Dermis microvascular lymphatic vessel endothelial cell (primary cell): Measurements from ENCODE around the gene HCRT. TPM values are rescaled to one million over a fixed set of nuclear protein-coding genes. Genes with fewer than 3 reads are reported as not detected.
A peak's percentile ranks its signal among the peaks of the same experiment; 100 is the strongest.
"Not testable (repeated sequence)": the region's sequence is repeated elsewhere in the genome, so short reads cannot be mapped to it uniquely, and the experiment has no call there.

Experiments used
- DNase-seq, 2 donors: peaks; one replicate each; pipeline versions ENCODE4 v3.0.0 to v3.0.0-alpha.2; 2010; ENCODE audit warnings: low read depth in 2 of 2
- total RNA-seq: library from RNA; depleted of rRNA; stranded (reverse); fragments of >200 nt; gene quantifications from 2 replicates; pipeline ENCODE4 v1.2.1, GENCODE V29; 2014

Gene HCRT
- total RNA-seq, 1 donor from 2014 or later, result not detected

DNA sequence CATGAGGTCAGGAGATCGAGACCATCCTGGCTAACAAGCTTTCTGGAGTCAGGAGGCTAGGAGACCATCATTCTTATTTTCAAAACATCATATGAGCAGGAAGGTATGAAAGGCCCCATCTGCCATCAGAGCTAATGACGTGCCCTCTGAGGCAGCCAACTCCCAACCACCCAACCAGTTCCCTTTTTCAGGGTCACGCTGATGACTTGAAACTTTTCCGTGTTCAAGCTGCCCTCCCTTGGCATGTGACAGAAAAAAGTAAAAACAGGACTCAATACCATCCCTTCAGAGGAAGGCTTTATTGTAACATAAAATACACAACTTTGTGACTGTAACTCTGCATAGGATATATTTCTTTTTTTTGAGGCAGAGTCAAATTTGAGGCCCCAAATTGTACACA is 13.6 kb upstream of the HCRT start:
- no peak for DNase-seq

DNA sequence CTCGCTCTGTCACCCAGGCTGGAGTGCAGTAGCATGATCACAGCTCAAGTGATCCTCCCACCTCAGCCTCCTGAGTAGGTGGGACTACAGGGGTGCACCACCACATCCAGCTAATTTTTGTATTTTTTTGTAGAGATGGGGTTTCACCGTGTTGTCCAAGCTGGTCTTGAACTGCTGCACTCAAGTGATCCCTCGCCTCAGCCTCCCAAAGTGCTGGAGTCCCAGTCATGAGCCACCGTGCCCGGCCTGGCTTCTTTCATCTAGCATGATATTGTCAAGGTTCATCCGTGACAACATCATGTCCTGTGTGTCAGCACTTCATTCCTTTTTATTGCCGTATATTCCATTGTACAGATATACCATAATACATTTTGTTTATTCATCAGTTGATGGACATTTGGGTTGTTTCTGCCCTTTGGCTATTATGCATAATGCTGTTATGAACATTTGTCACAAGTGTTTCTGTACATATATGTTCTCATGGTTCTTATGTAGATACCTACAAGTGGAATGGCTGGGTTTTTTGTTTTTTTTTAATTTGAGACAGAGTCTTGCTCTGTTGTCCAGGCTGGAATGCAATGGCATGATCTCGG is 12.4 kb upstream of the HCRT start:
- DNase-seq, result no peak

DNA sequence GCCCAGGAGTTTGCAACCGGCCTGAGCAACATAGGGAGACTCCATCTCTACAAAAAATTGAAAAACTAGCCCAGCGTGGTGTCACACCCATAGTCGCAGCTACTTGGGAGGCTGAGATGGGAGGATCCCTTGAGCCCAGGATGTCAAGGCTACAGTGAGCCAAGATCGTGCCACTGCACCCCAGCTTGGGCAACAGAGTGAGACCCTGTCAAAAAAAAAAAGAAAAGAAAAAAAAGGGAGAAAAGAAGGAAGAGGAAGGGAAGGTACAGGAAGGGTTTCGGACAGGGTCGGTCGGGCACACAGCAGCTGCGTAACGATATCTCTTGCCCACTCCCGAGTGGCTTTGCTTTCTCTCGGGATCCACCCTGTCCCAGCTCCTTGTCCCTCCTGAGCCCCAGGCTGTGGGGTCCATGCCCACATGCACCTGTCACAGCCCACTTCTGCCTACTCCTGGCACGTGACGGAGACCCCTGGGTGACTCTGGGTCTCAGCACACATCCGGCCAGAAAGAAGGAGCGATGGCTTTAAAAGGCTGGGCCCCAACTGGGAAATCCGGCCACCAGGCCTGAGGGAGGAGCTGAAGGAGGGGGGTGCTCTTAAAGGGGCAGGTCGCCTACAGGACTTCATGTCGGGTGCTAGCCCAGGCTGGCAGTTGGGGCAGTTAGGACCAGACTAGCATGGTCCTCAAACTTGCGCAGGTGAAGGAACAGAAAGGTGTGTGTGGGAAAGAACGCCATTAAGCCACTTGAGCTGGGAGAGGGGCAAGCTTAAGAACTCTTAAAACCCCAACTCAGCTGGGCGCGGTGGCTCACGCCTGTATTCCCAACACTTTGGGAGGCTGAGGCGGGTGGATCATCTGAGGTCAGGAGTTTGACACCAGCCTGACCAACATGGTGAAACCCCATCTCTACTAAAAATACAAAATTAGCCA is 9.0 kb upstream of the HCRT start, which contains the start of gene GHDC:
TSS of gene GHDC (minus strand) at position 526 of the 931 bp plus-strand sequence. CDS start 913 bp downstream, outside the sequence.
- DNase-seq, result peak; percentile 61 to 68

DNA sequence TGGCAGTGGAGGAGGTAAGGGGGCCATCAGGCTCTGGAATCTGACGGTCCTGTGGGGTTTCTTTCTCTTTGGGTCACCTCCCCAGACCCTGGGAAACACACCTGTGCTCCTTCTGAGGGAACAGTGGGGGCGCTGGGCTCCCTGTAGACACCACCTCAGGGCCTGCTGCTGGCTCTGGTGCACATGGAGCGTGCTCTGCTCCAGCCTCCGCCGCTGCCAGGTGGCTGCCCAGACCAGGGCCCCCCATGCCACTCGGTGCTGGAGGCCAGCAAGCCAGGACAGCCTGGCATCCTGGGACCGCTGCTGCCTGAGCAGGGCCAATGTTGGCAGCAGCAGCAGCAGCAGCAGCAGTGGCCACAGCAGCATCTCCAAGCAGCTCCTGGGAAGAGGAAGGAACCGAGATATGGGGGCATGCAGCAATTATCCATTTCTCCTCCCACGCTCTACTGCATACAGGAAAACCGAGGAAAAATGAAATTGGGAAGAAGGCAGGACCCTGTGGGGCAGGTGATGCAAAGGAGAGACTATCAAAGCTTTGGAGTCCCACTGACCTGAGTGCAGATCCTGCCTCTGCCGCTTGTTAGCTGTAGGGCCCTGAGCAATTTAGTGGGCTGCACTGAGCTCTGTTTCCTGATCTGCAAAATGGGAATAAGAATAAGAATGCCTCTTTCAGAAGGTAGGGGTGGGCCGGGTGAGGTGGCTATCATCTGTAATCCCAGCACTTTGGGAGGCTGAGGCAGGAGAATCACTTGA is 8.1 kb upstream of the HCRT start:
- no peak for DNase-seq

DNA sequence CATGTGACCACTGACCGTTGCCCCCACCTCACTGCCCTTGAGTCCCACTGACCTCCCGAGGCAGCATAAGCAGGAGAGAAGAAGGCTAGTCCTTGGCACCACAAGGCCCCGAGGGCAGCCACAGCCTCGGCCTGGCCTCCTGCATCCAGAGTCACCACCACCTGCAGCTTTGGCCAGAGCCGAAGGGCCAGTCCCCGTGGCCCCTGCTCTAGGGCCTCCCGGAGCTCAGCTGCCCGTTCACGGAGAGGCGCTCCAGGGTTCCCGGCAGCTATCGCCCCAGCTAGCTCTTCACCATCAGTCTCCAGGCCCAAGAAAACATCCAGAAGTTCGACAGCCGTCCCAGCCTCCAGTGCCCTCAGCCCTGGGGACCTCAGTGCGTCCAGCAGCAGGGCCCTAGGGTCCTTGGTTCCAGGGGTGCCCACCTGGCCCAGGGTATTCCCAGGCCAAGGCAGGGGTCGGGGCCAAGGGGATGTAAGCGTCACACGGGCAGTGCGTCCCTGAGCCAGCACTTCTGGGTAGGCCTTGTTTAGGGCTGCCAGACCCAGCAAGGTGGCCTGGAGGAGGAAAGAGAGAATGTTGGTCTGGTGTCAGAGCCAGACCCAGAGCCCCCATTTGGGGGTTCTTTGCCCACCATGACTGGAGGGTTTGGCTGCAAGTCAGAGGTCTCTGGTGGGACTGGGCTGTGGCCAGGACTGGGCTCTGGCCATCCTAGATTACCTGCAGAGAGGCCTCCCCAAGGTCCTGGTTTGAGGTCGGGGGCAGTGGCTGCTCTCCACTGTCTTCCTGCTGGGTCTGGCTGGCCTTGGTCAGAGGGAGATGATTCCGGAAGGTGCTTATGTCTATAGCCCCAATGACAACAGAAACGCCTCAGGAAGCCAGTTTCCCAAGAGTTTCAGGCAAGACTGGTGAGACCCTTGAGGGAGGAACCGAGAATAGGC is 7.2 kb upstream of the HCRT start:
- no peak for DNase-seq

DNA sequence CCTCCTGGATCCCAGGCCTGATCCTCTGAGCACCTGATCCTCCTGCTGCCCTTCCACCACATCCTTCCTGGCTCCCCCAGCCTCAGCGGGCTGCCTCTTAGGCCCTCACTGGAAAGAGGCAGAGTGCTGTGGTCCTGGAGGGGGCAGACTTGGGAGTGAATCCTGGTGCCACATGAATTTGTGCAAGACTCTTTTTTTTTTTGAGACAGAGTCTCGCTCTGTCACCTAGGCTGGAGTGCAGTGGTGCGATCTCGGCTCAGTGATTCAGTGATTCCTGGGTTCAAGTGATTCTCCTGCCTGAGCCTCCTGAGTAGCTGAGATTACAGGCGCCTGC is 6.0 kb upstream of the HCRT start:
- no peak for DNase-seq

DNA sequence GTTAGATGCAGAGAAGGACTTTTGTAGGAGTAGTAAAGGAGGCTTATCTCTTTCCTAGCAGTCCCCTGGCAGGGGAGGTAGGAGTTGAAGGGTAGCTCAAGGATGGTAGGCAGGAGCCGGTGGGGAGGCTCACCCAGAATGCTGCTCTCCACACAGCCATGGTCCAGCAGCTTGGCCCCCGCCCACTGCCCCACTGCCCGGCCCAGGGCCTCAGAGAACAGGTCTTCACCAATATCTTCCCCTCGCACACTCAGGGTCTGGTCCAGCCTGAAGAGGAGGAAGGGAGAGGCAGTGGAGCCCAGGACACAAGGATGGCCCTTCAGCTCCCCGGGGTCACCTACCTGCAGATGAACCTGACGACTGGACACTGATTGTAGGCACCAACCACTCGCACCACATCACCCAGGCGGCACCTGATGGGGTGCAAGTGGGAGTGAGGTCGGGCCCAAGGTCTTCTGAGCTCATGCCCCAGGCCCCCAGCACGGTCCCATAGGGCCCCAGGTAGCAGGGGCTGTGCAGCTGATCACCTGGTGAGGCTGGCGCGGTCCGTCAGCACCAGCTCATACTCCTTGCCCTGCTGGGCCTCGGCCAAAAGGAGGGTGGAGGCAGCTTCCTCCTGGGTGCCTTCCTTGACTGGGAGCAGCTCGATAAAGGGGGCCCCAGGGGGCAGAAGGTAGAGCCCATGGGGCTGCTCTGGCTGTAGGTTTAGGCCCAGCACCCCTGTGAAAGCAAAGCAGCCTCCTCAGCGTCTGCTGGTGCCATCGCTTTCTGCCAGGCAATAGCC is 5.4 kb upstream of the HCRT start:
- DNase-seq, result no peak

DNA sequence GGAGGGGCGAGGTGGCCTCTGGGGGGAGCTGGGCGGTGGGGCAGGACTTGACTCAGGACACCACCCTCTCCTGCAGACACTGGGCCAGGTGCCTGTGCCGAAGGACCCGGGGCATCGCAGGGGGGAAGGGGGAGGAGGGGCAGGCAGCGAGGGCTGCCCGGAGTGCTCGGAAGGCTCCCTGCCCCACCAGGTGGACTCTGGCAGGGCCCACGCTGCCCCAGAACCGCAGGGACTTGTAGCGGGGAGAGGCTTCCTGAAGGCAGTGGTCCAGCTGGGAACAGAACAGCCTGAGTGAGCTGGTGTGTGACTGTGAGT is 4.4 kb upstream of the HCRT start:
- DNase-seq, result no peak

DNA sequence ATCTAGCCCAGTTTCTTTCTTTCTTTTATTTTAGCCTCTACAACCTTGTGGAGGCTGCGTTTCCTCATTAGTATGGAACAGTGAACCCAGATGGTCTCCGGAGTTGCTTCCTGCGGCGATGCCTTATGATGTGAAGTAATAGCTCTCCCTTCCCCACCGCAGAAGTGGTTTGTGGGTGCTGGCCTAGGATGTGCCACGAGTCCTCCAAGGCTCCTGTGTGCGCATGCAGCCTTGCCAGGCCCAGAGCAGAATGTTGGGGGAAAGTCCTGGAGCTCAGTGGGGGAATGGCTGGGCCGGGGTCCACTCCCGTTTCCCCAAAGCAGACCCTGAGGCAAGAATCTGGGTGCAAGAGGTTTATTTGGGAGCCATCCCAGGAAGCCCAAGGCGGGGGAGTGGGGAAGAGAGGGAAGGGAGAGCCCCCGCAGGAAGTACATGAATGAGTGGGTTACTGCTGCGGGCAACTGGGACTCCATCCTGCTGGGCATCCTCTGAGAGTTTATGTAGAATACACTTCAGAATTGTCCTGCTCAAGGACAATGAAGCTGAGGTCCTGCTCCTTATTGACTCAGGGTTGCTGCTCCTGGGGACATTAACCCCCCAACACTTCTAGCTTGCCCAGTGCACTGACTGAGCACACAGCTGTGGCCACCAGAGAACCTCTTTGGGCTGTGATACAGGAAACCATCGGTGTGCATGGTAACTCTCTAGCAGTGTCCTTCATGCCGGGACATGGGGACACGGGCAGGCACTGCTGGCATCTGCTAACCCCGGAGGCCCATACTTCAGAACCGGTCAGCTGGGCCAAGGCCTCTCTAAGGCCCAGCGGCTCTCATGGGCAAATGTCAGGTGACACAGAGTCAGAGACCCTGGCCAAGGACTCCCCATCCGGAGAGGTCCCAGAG is 3.7 kb upstream of the HCRT start:
- no peak for DNase-seq

DNA sequence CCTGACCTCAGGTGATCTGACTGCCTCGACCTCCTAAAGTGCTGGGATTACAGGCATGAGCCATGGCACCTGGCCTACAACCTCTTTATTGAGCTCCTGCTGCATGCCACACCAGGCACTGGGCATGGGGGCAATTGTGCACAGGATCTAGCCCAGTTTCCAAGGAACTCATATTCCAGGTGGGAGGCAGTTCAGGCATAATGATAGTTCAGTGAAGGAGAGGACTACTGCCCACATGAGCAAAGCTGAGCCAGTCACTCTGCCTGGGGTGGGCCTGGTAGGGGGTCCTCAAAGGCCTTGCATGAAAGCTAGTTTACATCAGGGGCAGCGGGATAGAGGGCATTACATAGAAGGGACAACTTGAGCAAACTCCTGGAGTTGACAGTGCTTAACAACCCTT is 2.6 kb upstream of the HCRT start:
- DNase-seq, result no peak

DNA sequence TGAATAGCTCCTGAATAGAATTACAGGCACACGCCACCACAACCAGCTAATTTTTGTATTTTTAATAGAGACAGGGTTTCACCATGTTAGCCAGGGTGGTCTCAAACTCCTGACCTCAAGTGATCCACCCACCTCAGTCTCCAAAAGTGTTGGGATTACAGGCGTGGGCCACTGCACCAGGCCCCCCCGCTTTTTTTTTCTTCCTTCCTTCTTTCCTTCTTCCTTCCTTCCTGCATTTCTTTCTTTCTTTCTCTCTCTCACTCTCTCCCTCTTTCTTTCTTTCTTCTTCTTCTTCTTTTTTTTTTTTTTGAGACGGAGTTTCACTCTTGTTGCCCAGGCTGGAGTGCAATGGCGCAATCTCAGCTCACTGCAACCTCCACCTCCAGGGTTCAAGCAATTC is 939 bp upstream of the HCRT start:
- DNase-seq, result not testable (repeated sequence)

DNA sequence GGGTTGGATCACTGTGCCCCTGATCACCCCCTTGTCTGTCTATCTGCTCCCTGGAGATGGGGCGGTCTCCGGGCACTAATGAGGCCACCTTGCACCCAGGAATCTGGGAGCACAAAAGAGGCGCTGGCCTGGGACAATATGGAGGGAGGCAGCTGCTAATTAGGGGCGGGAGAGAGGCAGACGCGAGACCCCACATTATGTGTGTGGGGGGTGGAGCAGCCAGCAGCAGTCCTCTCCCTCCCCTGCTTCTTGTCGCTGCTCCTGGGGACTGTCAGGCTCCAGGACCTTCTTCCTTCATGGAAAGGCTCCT is 324 bp upstream of the HCRT start:
- no peak for DNase-seq

DNA sequence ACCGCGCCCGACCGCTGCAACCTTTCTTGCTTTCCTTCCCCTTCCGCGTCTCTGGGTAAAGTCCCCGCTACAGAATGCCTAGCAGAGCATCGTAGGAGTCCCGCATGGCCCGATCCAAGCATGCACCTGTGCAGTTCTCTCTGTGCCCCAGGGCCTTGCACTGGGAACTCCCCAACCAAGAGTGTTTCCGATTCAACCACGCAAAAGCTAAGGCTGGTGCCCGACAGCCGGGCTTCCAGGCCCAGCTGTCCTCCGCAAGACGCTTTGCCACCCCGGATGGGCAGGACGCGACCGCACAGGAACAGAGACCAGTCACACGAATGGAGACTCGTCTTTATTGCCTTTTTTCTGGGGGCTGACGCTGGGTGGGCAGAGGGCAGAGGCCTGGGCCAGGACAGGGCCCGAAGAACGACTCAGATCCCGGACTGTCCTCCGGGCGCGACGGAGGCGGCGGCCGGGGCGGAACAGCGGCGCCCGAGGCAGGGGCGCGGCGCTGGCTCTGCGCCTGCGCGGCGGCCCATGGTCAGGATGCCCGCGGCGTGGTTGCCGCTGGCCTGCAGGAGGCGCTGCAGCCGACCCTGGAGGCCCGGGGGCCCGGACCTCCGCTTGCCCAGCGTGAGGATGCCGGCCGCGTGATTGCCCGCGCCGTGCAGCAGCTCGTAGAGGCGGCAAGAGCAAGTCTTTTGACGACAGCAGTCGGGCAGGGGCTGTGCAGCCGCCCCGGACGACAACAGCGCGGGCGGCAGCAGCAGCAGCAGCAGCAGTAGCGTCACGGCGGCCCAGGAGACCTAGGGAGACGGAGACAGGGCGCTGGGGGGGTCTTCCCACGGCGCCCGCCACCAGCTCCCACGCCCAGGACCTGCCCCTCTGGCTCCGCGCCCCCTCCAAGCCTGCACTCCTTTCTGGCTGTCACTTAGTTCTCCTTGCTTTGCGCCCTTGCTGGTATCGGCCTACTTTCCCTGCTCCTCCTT is 1.2 kb downstream of the HCRT start:
- DNase-seq, result peak; percentile 36 to 72

DNA sequence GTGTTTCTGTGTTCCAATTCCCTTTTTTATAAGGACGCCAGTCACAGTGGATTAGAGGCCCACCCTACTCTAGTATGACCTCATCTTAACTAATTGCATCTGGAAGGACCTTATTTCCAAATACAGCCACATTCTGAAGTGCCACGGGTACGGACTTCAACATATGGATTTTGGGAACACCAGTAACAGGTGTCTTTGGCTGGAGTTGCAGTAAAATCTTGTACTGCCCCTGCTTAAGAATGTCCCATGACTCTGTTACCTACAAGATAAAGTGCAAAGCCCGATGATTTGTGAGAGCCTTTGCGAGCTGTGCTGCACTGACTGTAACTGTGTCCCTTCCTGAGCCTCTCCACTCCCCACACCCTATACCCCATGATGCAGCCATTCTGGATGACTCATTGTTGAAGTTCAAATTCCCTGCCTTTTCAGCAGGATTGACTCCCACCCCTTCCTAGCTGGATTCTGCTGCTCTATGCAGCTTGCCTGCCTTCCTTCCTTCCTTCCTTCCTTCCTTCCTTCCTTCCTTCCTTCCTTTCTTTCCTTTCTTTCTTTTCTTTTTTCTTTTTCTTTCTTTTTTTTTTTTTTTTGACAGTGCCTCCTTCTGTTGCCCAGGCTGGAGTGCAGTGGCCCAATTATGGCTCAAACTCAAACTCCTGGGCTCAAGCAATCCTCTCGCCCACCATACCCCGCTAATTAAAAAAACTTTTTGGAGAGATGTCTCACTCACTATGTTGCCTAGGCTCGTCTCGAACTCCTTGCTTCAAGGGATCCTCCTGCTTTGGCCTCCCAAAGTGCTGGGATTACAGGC is 2.1 kb downstream of the HCRT start:
- DNase-seq, result peak in 1 of 2 donors; percentile 49

DNA sequence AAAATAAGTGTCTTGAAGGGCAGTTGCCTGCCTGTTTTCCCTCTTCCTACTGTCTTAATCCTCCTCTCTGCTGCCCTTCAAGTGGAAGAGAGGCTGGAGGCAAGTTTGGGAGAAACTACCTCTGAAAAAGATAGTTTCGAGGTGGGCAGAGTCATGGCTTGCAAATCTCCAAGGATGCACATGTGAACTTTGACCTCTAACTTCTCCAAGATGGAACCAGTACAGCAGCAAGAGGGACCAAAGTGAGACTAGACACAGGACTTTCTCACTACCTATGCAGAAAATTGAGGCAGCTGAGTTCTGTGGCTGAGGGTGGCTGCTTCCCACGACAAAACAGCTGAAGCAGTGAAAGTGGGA is 3.4 kb downstream of the HCRT start:
- DNase-seq, result no peak

DNA sequence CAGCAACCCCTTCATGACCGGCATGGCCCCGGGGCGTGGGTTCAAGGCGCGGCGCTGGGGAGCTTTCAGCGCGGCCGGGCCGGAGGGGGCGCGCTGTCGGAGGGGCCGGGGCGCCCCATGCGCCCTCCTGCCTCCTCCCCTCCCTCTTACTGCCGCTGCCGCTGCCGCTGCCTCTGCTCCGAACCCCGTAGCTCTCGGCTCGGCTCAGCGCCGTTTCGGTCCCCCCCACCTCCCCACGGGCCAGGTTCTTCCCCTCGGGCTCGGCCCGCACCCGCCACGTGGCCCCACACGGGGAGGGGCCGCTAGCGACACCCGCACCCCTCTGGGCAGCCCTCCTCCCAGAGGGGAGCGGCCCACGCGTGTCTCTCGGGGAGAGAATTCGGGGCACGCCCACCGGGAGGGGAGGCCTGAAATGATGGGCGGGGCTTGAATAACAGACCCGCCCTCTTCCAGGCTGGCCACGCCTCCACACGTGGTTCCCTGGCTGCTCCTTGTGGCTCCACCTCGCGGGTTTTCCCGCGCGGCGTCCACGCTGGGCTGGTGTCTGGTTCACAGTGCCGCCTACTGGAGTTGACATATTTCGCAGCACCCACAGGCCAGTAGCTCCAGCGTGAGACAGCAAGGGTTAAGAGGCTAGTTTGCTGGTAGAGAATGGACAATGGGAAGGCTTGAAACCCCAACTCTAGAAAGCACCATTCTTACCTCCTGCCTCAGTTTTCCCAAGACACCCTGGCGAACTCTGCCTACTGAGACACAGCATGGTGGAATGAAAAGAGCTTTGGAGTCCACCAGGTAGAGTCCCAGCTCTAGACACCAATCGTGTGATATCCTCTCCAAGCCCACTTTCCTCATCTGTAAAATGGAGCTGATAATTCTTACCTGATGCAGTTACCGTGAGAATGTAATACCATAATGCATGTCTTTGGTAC is 4.1 kb downstream of the HCRT start, which contains the start of gene KCNH4:
TSS of gene KCNH4 (minus strand) at position 221 of the 929 bp plus-strand sequence. CDS start at position 24, 197 bp downstream.
- peak; percentile 74 to 84 for DNase-seq
